Measurements from ENCODE around the gene MYH15. TPM values are rescaled to one million over a fixed set of nuclear protein-coding genes. Genes with fewer than 3 reads are reported as not detected.

Gene MYH15
- total RNA-seq, 2 experiments from 2014 or later, result 0.46 to 0.57 TPM

DNA sequence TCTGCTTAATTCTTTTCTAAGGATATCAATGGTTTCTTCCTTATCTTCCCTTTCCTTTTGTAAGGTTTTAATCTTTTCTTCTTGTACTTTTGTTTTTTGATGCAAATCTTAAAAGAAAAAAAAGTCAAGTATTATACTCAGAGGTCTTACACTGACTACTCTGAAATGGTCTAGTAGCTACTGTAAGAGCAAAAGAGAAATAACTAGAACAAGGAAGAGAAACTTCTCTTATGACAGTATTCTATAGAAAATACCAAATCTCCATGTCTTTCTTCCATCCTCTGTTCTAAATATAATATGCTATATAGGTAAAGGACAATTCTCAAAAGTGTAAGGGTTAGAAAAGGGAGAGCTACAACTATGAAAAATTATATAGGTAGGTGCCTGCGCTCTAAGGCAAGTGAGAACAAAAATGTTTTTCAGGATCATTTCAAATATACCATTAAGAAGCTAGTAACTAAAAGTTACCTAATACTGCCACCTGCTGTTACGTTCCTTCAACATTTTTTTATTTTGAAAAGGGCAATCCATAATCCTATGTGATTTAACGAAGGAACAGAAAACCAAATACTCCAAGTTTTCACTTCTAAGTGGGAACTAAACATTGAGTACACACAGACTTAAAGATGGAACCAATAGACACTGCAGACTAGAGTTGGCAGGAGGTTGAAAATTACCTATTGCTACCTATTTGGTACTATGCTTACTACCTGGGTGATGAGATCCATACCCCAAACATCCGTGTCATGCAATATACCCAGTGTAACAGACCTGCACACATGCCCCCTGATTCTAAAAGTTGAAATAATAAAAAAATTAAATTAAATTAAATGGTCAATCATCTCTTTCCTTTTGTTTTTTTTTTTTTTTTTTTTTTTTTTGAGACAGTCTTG lies 42.1 kb upstream of the MYH15 start:
- BruUV-seq (replicated peaks), result no TSS peak
- ChIA-PET CTCF (ENCODE audit: unreplicated experiment) (interaction anchor here (0.8 kb wide), 1 partner anchor 75 kb away, joined by 3 read pairs; no protein-coding TSS in a partner anchor), POLR2A (interaction anchor here (0.6 to 2.2 kb wide), 6 partner anchors 9 to 1359 kb away, joined by 3 to 7 read pairs (median 4); no protein-coding TSS in a partner anchor)
- DNase-seq (ENCODE audit: low spot score), result peak; percentile 28
- no peak overlapping the region for H3K4me3 ChIP-seq (ENCODE audit: low read depth, low read length, poor library complexity, severe bottlenecking)
- intact Hi-C loops (cut with micrococcal nuclease; ENCODE audit: unreplicated experiment), result loop anchor here (5.0 kb wide), 1 partner anchor 35 kb away; the partner anchor contains the start of genes CIP2A and DZIP3
- no peaks in the 10 kb centered on the region for H3K9me3 ChIP-seq (ENCODE audit: low read length)
- no peak for TF ChIP-seq EZH2phosphoT487 (IDR thresholded peaks at IDR 0.05; ENCODE audit: borderline replicate concordance, low read depth, low read length)
- TF ChIP-seq, protein P1, sequence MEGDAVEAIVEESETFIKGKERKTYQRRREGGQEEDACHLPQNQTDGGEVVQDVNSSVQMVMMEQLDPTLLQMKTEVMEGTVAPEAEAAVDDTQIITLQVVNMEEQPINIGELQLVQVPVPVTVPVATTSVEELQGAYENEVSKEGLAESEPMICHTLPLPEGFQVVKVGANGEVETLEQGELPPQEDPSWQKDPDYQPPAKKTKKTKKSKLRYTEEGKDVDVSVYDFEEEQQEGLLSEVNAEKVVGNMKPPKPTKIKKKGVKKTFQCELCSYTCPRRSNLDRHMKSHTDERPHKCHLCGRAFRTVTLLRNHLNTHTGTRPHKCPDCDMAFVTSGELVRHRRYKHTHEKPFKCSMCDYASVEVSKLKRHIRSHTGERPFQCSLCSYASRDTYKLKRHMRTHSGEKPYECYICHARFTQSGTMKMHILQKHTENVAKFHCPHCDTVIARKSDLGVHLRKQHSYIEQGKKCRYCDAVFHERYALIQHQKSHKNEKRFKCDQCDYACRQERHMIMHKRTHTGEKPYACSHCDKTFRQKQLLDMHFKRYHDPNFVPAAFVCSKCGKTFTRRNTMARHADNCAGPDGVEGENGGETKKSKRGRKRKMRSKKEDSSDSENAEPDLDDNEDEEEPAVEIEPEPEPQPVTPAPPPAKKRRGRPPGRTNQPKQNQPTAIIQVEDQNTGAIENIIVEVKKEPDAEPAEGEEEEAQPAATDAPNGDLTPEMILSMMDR (conservative IDR thresholded peaks at IDR 0.05; ENCODE audit: low read length), result peak; percentile 81
- no peaks in the 10 kb centered on the region for H3K4me1 ChIP-seq (ENCODE audit: insufficient read depth, low read length, poor library complexity, severe bottlenecking)
- H3K4me2 ChIP-seq (ENCODE audit: low read length), result no peak overlapping the region
- H3K79me2 ChIP-seq (ENCODE audit: insufficient read depth, low read depth, low read length), result no peaks in the 10 kb centered on the region
- H4K20me1 ChIP-seq (ENCODE audit: insufficient read depth, low read length), result peaks cover 7% of the 10 kb centered on the region; the same call in 1 of the 2 replicates
- H2AFZ ChIP-seq (ENCODE audit: low read length), result no peak overlapping the region
- peaks cover 95% of the 10 kb centered on the region for H3K36me3 ChIP-seq (ENCODE audit: insufficient read depth, low read length)
- H3K9me2 ChIP-seq (ENCODE audit: insufficient read depth, low read length), result no peaks in the 10 kb centered on the region
- H3K27ac ChIP-seq (ENCODE audit: low read depth, low read length, poor library complexity, severe bottlenecking), result no peak overlapping the region

DNA sequence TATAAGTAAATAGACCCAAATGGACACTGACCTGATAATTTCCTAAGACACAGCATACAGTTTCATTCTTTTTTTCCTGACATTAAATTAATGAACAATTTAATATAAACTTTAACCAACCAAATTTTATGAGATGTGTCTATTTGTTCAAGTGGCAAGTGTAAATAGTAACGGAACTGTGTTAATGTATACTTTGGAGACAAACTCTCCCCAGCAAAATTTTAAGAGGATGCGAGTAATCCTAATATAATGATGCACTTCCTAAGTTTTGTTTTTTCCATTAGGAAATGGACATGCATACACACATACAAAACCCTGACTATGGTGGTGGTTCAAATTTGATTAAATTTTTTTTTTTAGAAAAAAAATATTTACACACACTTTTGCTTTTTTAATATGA lies 38.5 kb upstream of the MYH15 start:
- Histone ChIP-seq H3K4me1 (ENCODE audit: insufficient read depth, low read length, poor library complexity, severe bottlenecking) (no peaks in the 10 kb centered on the region), H3K36me3 (ENCODE audit: insufficient read depth, low read length) (peaks cover 95% of the 10 kb centered on the region), H4K20me1 (ENCODE audit: insufficient read depth, low read length) (peaks cover 7% of the 10 kb centered on the region; the same call in 1 of the 2 replicates), H2AFZ (ENCODE audit: low read length) (no peak overlapping the region), H3K9me2 (ENCODE audit: insufficient read depth, low read length) (no peaks in the 10 kb centered on the region), H3K4me2 (ENCODE audit: low read length) (no peak overlapping the region), H3K9me3 (ENCODE audit: low read length) (no peaks in the 10 kb centered on the region), H3K79me2 (ENCODE audit: insufficient read depth, low read depth, low read length) (no peaks in the 10 kb centered on the region), H3K27ac (ENCODE audit: low read depth, low read length, poor library complexity, severe bottlenecking) (no peak overlapping the region), H3K4me3 (ENCODE audit: low read depth, low read length, poor library complexity, severe bottlenecking) (no peak overlapping the region)
- no TSS peak for BruUV-seq (replicated peaks)
- TF ChIP-seq, protein P1 (conservative IDR thresholded peaks at IDR 0.05; ENCODE audit: low read length), result no peak
- no peak for TF ChIP-seq EZH2phosphoT487 (IDR thresholded peaks at IDR 0.05; ENCODE audit: borderline replicate concordance, low read depth, low read length)
- CTCF ChIA-PET (ENCODE audit: unreplicated experiment), result no interaction called here
- intact Hi-C loops (cut with micrococcal nuclease; ENCODE audit: unreplicated experiment), result no loop called here
- no peak for DNase-seq (ENCODE audit: low spot score)
- POLR2A ChIA-PET, result no interaction called here

DNA sequence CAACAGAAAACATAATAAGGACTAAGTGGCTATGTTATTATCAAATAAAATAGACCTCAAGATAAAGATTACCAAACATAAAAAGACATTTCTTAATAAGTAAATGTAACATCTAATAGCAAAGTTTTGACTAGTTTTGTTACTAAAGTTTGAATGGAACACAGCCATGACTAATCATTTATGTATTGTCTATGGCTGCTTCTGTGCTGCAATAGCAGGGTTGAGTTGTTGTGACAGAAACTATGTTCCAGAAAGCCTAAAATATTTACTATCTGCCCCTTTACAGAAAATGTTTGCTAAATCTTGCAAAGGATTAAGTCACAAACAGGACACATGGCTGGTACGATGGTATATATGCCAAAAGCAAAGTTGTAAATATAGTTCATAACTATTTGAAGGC lies 37.9 kb upstream of the MYH15 start:
- H2AFZ ChIP-seq (ENCODE audit: low read length), result no peak overlapping the region
- ChIA-PET CTCF (ENCODE audit: unreplicated experiment) (no interaction called here), POLR2A (no interaction called here)
- no peaks in the 10 kb centered on the region for H3K79me2 ChIP-seq (ENCODE audit: insufficient read depth, low read depth, low read length)
- no peak overlapping the region for H3K4me2 ChIP-seq (ENCODE audit: low read length)
- no peak for DNase-seq (ENCODE audit: low spot score)
- intact Hi-C loops (cut with micrococcal nuclease; ENCODE audit: unreplicated experiment), result no loop called here
- no peak overlapping the region for H3K4me3 ChIP-seq (ENCODE audit: low read depth, low read length, poor library complexity, severe bottlenecking)
- H3K4me1 ChIP-seq (ENCODE audit: insufficient read depth, low read length, poor library complexity, severe bottlenecking), result no peaks in the 10 kb centered on the region
- no peaks in the 10 kb centered on the region for H3K9me3 ChIP-seq (ENCODE audit: low read length)
- H3K36me3 ChIP-seq (ENCODE audit: insufficient read depth, low read length), result peaks cover 96% of the 10 kb centered on the region
- no peak for TF ChIP-seq EZH2phosphoT487 (IDR thresholded peaks at IDR 0.05; ENCODE audit: borderline replicate concordance, low read depth, low read length)
- TF ChIP-seq, protein P1 (conservative IDR thresholded peaks at IDR 0.05; ENCODE audit: low read length), result no peak
- H4K20me1 ChIP-seq (ENCODE audit: insufficient read depth, low read length), result peaks cover 7% of the 10 kb centered on the region; the same call in 1 of the 2 replicates
- BruUV-seq (replicated peaks), result no TSS peak
- H3K27ac ChIP-seq (ENCODE audit: low read depth, low read length, poor library complexity, severe bottlenecking), result no peak overlapping the region
- H3K9me2 ChIP-seq (ENCODE audit: insufficient read depth, low read length), result no peaks in the 10 kb centered on the region

Measured in OCI-LY7 (cell line).